HepG2 (cell line): ENCODE data around the gene CATSPERD. TPM values are rescaled to one million over a fixed set of nuclear protein-coding genes. Genes with fewer than 3 reads are reported as not detected.

Experiments used
- CHD2 ChIP-seq: IDR thresholded peaks from 2 replicates; pipeline ENCODE4 v1.6.1; 2011; ENCODE audit warnings: low read depth, low read length, improper control_type of control experiment
- FOXC1 ChIP-seq: sonication (generic); formaldehyde crosslinking; IDR thresholded peaks from 2 replicates; pipeline ENCODE4 v1.8.0; 2022; ENCODE audit warnings: mild to moderate bottlenecking, missing genetic modification reagents, borderline replicate concordance
- FOXP1 ChIP-seq, 2 experiments: fragments of 450-650 bp in 1 of 2; IDR thresholded peaks; 2 replicates each; pipeline ENCODE4 v1.6.1; 2017 to 2018; ENCODE audit warnings: antibody characterized with exemption in 1 of 2
- HMG20A ChIP-seq: IDR thresholded peaks from 2 replicates; pipeline ENCODE4 v1.6.1; 2016; ENCODE audit warnings: borderline replicate concordance
- HNRNPUL1 ChIP-seq: fragments of 200-400 bp; formaldehyde crosslinking; IDR thresholded peaks from 2 replicates; pipeline ENCODE4 v1.6.1; 2017; ENCODE audit warnings: low read depth, mild to moderate bottlenecking, low read length, moderate library complexity
- KAT8 ChIP-seq: IDR thresholded peaks from 2 replicates; pipeline ENCODE4 v1.6.1; 2016; ENCODE audit warnings: missing genetic modification reagents, missing compliant biosample characterization
- KDM5A ChIP-seq: fragments of 200-600 bp; sonication (generic); IDR thresholded peaks from 2 replicates; pipeline ENCODE4 v1.7.0; 2018; ENCODE audit warnings: antibody characterized with exemption, mild to moderate bottlenecking, low read length, borderline replicate concordance
- MAFF ChIP-seq: IDR thresholded peaks from 2 replicates; pipeline ENCODE4 v1.6.1; 2011; ENCODE audit warnings: low read depth, low read length, improper control_type of control experiment
- NCOR1 ChIP-seq: fragments of 200-600 bp; sonication (generic); IDR thresholded peaks from 2 replicates; pipeline ENCODE4 v1.7.0; 2017; ENCODE audit warnings: antibody characterized with exemption, low read length, borderline replicate concordance
- SALL1 ChIP-seq: sonication (generic); formaldehyde crosslinking; IDR thresholded peaks from 2 replicates; pipeline ENCODE4 v1.8.0; 2022; ENCODE audit warnings: mild to moderate bottlenecking, missing genetic modification reagents
- ZBTB38 ChIP-seq: sonication (generic); formaldehyde crosslinking; IDR thresholded peaks from 2 replicates; pipeline ENCODE4 v1.5.1; 2020; ENCODE audit warnings: mild to moderate bottlenecking, missing genetic modification reagents
- ZFX ChIP-seq: sonication (generic); formaldehyde crosslinking; IDR thresholded peaks from 2 replicates; pipeline ENCODE4 v1.4.0; 2020; ENCODE audit warnings: mild to moderate bottlenecking, low read depth, missing genetic modification reagents, moderate library complexity
- ZMYM4 ChIP-seq: sonication (generic); formaldehyde crosslinking; IDR thresholded peaks from 2 replicates; pipeline ENCODE4 v1.8.1; 2023; ENCODE audit warnings: mild to moderate bottlenecking, missing genetic modification reagents
- ZNF10 ChIP-seq: sonication (generic); formaldehyde crosslinking; IDR thresholded peaks from 2 replicates; pipeline ENCODE4 v1.4.0; 2020; ENCODE audit warnings: mild to moderate bottlenecking, low read depth, missing genetic modification reagents, borderline replicate concordance
- ZNF17 ChIP-seq: sonication (generic); formaldehyde crosslinking; IDR thresholded peaks from 2 replicates; pipeline ENCODE4 v1.5.0; 2020; ENCODE audit warnings: mild to moderate bottlenecking, missing genetic modification reagents
- ZNF546 ChIP-seq: sonication (generic); formaldehyde crosslinking; conservative IDR thresholded peaks from 2 replicates; pipeline ENCODE4 v1.8.1; 2023; ENCODE audit warnings: mild to moderate bottlenecking, missing genetic modification reagents
- ZNF549 ChIP-seq: sonication (generic); formaldehyde crosslinking; IDR thresholded peaks from 2 replicates; pipeline ENCODE4 v1.5.0; 2020; ENCODE audit warnings: missing genetic modification reagents
- ZNF768 ChIP-seq: sonication (generic); formaldehyde crosslinking; IDR thresholded peaks from 2 replicates; pipeline ENCODE4 v1.4.0; 2020; ENCODE audit warnings: missing genetic modification reagents
- polyA plus RNA-seq, 8 experiments: library from polyadenylated mRNA; depleted of rRNA in 3 of 8; stranded (reverse) in 7 of 8; unstranded in 1 of 8; fragments of >200 nt; fragmentation: Illumina TruSeq in 4 of 8; extraction: Trizol in 4 of 8; gene quantifications; 2 replicates each; pipeline versions ENCODE4 v1.2.1 to v1.2.3, GENCODE V29; 2011 to 2016; ENCODE audit warnings: low read depth in 4 of 8, missing spikeins in 1 of 8, mixed read lengths in 1 of 8; ENCODE audit not compliant: insufficient read depth in 1 of 8
- total RNA-seq, 5 experiments: library from RNA; depleted of rRNA; stranded (reverse); fragments of >200 nt; fragmentation: Illumina TruSeq; extraction: Trizol; gene quantifications; 2 replicates each; pipeline ENCODE4 v1.2.3, GENCODE V29; 2016; ENCODE audit warnings: low read depth in 1 of 5
- TF ChIP-seq, protein P1 (sequence below): IDR thresholded peaks from 2 replicates; pipeline ENCODE4 v1.6.1; 2016; ENCODE audit warnings: mild to moderate bottlenecking, missing biosample characterization, missing genetic modification reagents
- TF ChIP-seq, protein P2 (sequence below): sonication (generic); formaldehyde crosslinking; conservative IDR thresholded peaks from 2 replicates; pipeline ENCODE4 v1.5.0; 2020; ENCODE audit warnings: missing genetic modification reagents
- TF ChIP-seq, protein P3 (sequence below): IDR thresholded peaks from 2 replicates; pipeline ENCODE4 v1.6.1; 2016
- TF ChIP-seq, protein P4 (sequence below): sonication (generic); formaldehyde crosslinking; IDR thresholded peaks from 2 replicates; pipeline ENCODE4 v1.5.1; 2020; ENCODE audit warnings: missing genetic modification reagents, mild to moderate bottlenecking, borderline replicate concordance
- TF ChIP-seq, protein P5 (sequence below): sonication (generic); formaldehyde crosslinking; IDR thresholded peaks from 2 replicates; pipeline ENCODE4 v1.8.1; 2023; ENCODE audit warnings: mild to moderate bottlenecking, moderate library complexity, missing genetic modification reagents

CATSPERD gene
- total and polyA plus RNA-seq, 2 of the 13 experiments (the other 11 are each of a cell fraction or from before 2014, with no cell fraction given) = 0.04 TPM; not detected in 1

DNA sequence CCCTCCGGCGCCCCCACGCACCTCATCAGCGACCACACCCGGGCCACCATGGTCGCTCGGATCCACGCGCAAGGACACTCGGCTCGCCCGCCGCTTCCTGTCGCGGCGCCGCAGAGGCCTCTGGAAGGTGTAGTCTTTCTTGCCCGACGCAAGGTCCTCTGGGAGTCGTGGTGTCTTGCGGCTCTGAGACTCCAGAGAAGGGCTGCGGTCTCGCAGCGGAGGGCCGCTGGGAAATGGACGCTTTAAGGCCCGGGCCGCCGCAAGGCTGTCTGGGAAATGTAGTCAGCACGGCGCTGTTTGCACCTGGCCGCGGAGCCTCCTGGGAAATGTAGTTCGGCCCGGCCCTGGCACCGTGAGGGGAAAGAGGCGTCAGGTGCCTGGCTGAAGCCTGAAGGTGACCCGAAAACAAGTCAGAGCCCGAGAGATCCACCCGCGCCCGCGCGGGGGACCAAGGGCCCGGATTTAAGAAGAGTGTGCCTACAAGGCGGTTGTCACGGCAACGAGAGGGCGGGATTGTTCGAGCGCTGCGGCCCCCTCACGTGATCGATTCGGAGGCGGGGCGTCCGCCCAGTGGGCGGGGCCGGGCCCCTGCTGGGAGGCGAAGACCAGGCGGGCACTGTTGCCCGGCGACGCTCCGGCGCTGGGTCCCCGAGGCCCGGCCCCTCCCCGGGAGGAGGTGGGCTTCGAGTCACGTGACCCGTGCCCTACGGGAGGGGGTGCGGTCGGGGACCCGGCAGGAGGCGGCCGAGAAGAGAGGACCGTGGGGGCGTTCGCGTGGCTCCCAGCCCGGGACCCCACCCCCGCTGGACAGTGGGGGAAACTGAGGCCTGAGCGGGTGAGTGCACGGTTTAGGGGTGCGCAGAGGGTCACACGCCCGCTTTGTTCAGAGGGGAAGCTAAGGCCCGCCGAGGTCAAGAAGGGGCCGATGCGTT is 39.7 kb upstream of the CATSPERD start, which contains the start of the genes HSD11B1L and MICOS13 (continued):
- peak; percentile 75 for TF ChIP-seq KAT8 (CRISPR knock-in tag)
- TF ChIP-seq, protein P1, sequence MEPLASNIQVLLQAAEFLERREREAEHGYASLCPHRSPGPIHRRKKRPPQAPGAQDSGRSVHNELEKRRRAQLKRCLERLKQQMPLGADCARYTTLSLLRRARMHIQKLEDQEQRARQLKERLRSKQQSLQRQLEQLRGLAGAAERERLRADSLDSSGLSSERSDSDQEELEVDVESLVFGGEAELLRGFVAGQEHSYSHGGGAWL = peak; percentile 81; the same call in 1 of the 2 replicates
- TF ChIP-seq ZFX (CRISPR knock-in tag) = peak; percentile 93
- TF ChIP-seq, protein P2, sequence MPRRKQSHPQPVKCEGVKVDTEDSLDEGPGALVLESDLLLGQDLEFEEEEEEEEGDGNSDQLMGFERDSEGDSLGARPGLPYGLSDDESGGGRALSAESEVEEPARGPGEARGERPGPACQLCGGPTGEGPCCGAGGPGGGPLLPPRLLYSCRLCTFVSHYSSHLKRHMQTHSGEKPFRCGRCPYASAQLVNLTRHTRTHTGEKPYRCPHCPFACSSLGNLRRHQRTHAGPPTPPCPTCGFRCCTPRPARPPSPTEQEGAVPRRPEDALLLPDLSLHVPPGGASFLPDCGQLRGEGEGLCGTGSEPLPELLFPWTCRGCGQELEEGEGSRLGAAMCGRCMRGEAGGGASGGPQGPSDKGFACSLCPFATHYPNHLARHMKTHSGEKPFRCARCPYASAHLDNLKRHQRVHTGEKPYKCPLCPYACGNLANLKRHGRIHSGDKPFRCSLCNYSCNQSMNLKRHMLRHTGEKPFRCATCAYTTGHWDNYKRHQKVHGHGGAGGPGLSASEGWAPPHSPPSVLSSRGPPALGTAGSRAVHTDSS (CRISPR knock-in tag) = 0 out of 2 replicates have a peak, but pooled peaks have one; percentile 56
- peak; percentile 62; the same call in 1 of the 2 replicates for TF ChIP-seq KDM5A
- no peak for TF ChIP-seq NCOR1
- no peak for TF ChIP-seq CHD2
- TF ChIP-seq SALL1 (CRISPR knock-in tag) = peak; percentile 25; the same call in 1 of the 2 replicates
- TF ChIP-seq ZNF17 (CRISPR knock-in tag) = no peak
- no peak for TF ChIP-seq ZNF768 (CRISPR knock-in tag)
- TF ChIP-seq, protein P3, sequence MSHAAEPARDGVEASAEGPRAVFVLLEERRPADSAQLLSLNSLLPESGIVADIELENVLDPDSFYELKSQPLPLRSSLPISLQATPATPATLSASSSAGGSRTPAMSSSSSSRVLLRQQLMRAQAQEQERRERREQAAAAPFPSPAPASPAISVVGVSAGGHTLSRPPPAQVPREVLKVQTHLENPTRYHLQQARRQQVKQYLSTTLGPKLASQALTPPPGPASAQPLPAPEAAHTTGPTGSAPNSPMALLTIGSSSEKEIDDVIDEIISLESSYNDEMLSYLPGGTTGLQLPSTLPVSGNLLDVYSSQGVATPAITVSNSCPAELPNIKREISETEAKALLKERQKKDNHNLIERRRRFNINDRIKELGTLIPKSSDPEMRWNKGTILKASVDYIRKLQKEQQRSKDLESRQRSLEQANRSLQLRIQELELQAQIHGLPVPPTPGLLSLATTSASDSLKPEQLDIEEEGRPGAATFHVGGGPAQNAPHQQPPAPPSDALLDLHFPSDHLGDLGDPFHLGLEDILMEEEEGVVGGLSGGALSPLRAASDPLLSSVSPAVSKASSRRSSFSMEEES = peak; percentile 56
- TF ChIP-seq FOXC1 (CRISPR knock-in tag) = peak; percentile 91; the same call in 1 of the 2 replicates
- 0 out of 2 replicates have a peak, but pooled peaks have one; percentile 74 for TF ChIP-seq ZNF546 (CRISPR knock-in tag)
- no peak for TF ChIP-seq HMG20A (CRISPR knock-in tag)
- TF ChIP-seq, protein P4, sequence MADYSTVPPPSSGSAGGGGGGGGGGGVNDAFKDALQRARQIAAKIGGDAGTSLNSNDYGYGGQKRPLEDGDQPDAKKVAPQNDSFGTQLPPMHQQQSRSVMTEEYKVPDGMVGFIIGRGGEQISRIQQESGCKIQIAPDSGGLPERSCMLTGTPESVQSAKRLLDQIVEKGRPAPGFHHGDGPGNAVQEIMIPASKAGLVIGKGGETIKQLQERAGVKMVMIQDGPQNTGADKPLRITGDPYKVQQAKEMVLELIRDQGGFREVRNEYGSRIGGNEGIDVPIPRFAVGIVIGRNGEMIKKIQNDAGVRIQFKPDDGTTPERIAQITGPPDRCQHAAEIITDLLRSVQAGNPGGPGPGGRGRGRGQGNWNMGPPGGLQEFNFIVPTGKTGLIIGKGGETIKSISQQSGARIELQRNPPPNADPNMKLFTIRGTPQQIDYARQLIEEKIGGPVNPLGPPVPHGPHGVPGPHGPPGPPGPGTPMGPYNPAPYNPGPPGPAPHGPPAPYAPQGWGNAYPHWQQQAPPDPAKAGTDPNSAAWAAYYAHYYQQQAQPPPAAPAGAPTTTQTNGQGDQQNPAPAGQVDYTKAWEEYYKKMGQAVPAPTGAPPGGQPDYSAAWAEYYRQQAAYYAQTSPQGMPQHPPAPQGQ (CRISPR knock-in tag) = no peak
- 0 out of 2 replicates have a peak, but pooled peaks have one; percentile 1 for TF ChIP-seq MAFF
- TF ChIP-seq ZNF549 (CRISPR knock-in tag) = no peak
- TF ChIP-seq, protein P5, sequence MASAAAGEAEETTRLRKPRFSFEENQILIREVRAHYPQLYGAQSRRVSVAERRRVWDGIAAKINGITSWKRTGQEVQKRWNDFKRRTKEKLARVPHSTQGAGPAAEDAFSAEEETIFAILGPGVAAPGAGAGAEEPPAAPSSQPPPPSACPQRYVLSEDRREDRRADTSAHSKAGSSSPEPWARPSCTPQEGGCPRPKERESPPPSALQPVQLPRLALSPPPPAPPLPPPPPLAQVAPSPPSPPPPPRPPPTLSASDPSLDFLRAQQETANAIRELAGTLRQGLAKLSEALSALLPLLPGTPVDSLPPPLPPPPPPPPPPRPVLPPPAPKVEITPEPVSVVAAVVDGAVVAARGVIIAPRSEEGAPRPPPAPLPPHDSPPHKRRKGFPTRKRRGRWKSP (CRISPR knock-in tag) = no peak
- peak; percentile 3; the same call in 1 of the 2 replicates for TF ChIP-seq ZBTB38 (CRISPR knock-in tag)
- TF ChIP-seq ZNF10 (CRISPR knock-in tag) = no peak
- no peak for TF ChIP-seq FOXP1 (IDR thresholded peaks at IDR 0.05)
- no peak for TF ChIP-seq FOXP1 (CRISPR knock-in tag; IDR thresholded peaks at IDR 0.05)
- TF ChIP-seq ZMYM4 (CRISPR knock-in tag) = peak; percentile 60; the same call in 1 of the 2 replicates
- TF ChIP-seq HNRNPUL1 = no peak
